KMS-11 (cell line): ENCODE results near the gene RAB26.
"Not testable (repeated sequence)": the region's sequence is repeated elsewhere in the genome, so short reads cannot be mapped to it uniquely, and the experiment has no call there.

ENCODE experiments used
- H2AFZ ChIP-seq: fragments of 200-600 bp; sonication (generic); 2 replicates; pipeline ENCODE4 v1.6.1; 2016; ENCODE audit warnings: antibody characterized with exemption, mixed run types, low read depth
- H3K27ac ChIP-seq: fragments of 200-600 bp; sonication (generic); 2 replicates; pipeline ENCODE4 v1.6.1; 2016; ENCODE audit warnings: mild to moderate bottlenecking, mixed run types
- H3K27me3 ChIP-seq: fragments of 200-600 bp; sonication (generic); 2 replicates; pipeline ENCODE4 v1.6.1; 2017; ENCODE audit warnings: mild to moderate bottlenecking, low read depth, mixed run types, moderate library complexity; ENCODE audit not compliant: insufficient read depth
- H3K36me3 ChIP-seq: fragments of 200-600 bp; sonication (generic); 2 replicates; pipeline ENCODE4 v1.6.1; 2017; ENCODE audit warnings: mild to moderate bottlenecking, mixed run types; ENCODE audit not compliant: insufficient read depth
- H3K4me1 ChIP-seq: fragments of 200-600 bp; sonication (generic); 2 replicates; pipeline ENCODE4 v1.6.1; 2016; ENCODE audit warnings: mild to moderate bottlenecking, low read depth, mixed run types; ENCODE audit not compliant: poor library complexity, severe bottlenecking
- H3K4me2 ChIP-seq: fragments of 200-600 bp; sonication (generic); 2 replicates; pipeline ENCODE4 v1.7.0; 2016; ENCODE audit warnings: mild to moderate bottlenecking, mixed run types
- H3K4me3 ChIP-seq: fragments of 200-600 bp; sonication (generic); IDR thresholded peaks from 2 replicates; pipeline ENCODE4 v1.6.1; 2017; ENCODE audit warnings: low read depth, low read length, mixed read lengths; ENCODE audit not compliant: insufficient read depth
- H3K79me2 ChIP-seq: fragments of 200-600 bp; sonication (generic); 2 replicates; pipeline ENCODE4 v1.6.1; 2016; ENCODE audit warnings: low read depth, mixed run types; ENCODE audit not compliant: insufficient read depth
- H3K9ac ChIP-seq: fragments of 200-600 bp; sonication (generic); 2 replicates; pipeline ENCODE4 v1.6.1; 2016; ENCODE audit warnings: mild to moderate bottlenecking, mixed run types
- H4K20me1 ChIP-seq: fragments of 200-600 bp; sonication (generic); 2 replicates; pipeline ENCODE4 v1.6.1; 2016; ENCODE audit warnings: mild to moderate bottlenecking, mixed run types; ENCODE audit not compliant: insufficient read depth

RAB26 gene

GRCh38 chr16:2126928-2127556, 21.4 kb upstream of the RAB26 start:
- not testable (repeated sequence) for H3K27me3 ChIP-seq, H3K9ac ChIP-seq, H3K4me3 ChIP-seq, H3K36me3 ChIP-seq, H4K20me1 ChIP-seq, H3K27ac ChIP-seq, H3K4me2 ChIP-seq, H2AFZ ChIP-seq
- H3K4me1 ChIP-seq: peaks cover 22% of the 10 kb centered on the region
- H3K79me2 ChIP-seq: peaks cover 11% of the 10 kb centered on the region

GRCh38 chr16:2127630-2128280, 20.7 kb upstream of the RAB26 start:
- H4K20me1 ChIP-seq, H3K27me3 ChIP-seq, H3K36me3 ChIP-seq, H3K27ac ChIP-seq, H3K4me2 ChIP-seq, H3K4me3 ChIP-seq, H3K9ac ChIP-seq, H2AFZ ChIP-seq: not testable (repeated sequence)
- peaks cover 13% of the 10 kb centered on the region for H3K79me2 ChIP-seq
- H3K4me1 ChIP-seq: peaks cover 22% of the 10 kb centered on the region

GRCh38 chr16:2129251-2129650, 19.2 kb upstream of the RAB26 start:
- H3K27me3 ChIP-seq, H3K4me3 ChIP-seq, H2AFZ ChIP-seq, H4K20me1 ChIP-seq, H3K36me3 ChIP-seq: not testable (repeated sequence)
- Histone ChIP-seq H3K9ac (peak overlapping the region; percentile 57; the same call in 1 of the 2 replicates), H3K79me2 (peaks cover 13% of the 10 kb centered on the region), H3K4me2 (peak overlapping the region; percentile 85), H3K27ac (peak overlapping the region; percentile 89), H3K4me1 (peaks cover 22% of the 10 kb centered on the region)

- H3K4me3 ChIP-seq, H4K20me1 ChIP-seq, H3K27ac ChIP-seq, H3K27me3 ChIP-seq, H3K4me2 ChIP-seq, H3K36me3 ChIP-seq, H2AFZ ChIP-seq, H3K9ac ChIP-seq: not testable (repeated sequence)
- H3K4me1 ChIP-seq: peaks cover 22% of the 10 kb centered on the region
- H3K79me2 ChIP-seq: peaks cover 13% of the 10 kb centered on the region
Observed at GRCh38 chr16:2129890-2130447, 18.5 kb upstream of the RAB26 start.

GRCh38 chr16:2133797-2134196, 14.6 kb upstream of the RAB26 start:
- not testable (repeated sequence) for H3K4me3 ChIP-seq, H3K79me2 ChIP-seq, H3K9ac ChIP-seq, H2AFZ ChIP-seq, H3K36me3 ChIP-seq, H3K27ac ChIP-seq, H3K4me2 ChIP-seq, H3K27me3 ChIP-seq, H4K20me1 ChIP-seq
- peaks cover 19% of the 10 kb centered on the region for H3K4me1 ChIP-seq

- not testable (repeated sequence) for H4K20me1 ChIP-seq, H3K79me2 ChIP-seq, H3K9ac ChIP-seq, H2AFZ ChIP-seq, H3K36me3 ChIP-seq, H3K27ac ChIP-seq, H3K27me3 ChIP-seq, H3K4me3 ChIP-seq
- Histone ChIP-seq H3K4me2 (0 out of 2 replicates have a peak overlapping the region, but pooled peaks have one; percentile 39), H3K4me1 (peaks cover 11% of the 10 kb centered on the region)
Observed at GRCh38 chr16:2135071-2135470, 13.4 kb upstream of the RAB26 start.

- Histone ChIP-seq H3K4me1 (peaks cover 16% of the 10 kb centered on the region), H2AFZ (peak within 1 kb of the TSS; percentile 64), H3K9ac (peak within 1 kb of the TSS; percentile 21; the same call in 1 of the 2 replicates), H3K4me2 (peak within 1 kb of the TSS; percentile 63)
- not testable (repeated sequence) for H3K27me3 ChIP-seq, H3K27ac ChIP-seq, H3K4me3 ChIP-seq, H3K36me3 ChIP-seq, H3K79me2 ChIP-seq, H4K20me1 ChIP-seq
Observed at GRCh38 chr16:2135770-2136490, 12.5 kb upstream of the RAB26 start, which contains the start of gene PKD1. Gene PKD1, minus strand, starts transcription at chr16:2135898. Its CDS starts 209 bp downstream, at chr16:2135689.
